GM21360 (cell line): ENCODE data around the gene ABCB1.
A peak's percentile ranks its signal among the peaks of the same experiment; 100 is the strongest.
"Not testable (repeated sequence)": the region's sequence is repeated elsewhere in the genome, so short reads cannot be mapped to it uniquely, and the experiment has no call there.

Experiments
- ATAC-seq: cut with Tn5 transposase; IDR thresholded peaks from one replicate; pipeline ENCODE4 v1.9.1; 2021; ENCODE audit warnings: mild to moderate bottlenecking, moderate library complexity; ENCODE audit not compliant: unreplicated experiment

The ABCB1 gene

DNA sequence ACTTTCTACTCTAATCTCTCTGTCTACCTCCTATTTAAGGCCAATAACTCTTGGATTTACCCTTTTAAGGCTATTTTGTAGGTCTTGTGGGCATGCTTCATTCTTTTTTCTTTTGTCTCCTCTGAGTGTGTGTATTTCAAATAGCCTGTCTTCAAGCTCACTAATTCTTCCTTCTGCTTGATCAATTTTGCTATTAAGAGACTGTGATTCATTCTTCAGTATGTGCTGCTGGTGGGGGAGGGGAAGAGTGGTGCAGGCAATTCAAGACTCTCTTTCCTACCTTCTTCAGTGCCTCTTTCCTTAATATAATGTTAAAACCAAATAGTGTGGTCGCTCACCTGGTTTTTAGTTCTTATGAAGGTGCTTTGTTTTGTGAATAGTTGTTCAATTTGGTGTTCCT lies 20.0 kb downstream of the ABCB1 start:
- no peak for ATAC-seq

DNA sequence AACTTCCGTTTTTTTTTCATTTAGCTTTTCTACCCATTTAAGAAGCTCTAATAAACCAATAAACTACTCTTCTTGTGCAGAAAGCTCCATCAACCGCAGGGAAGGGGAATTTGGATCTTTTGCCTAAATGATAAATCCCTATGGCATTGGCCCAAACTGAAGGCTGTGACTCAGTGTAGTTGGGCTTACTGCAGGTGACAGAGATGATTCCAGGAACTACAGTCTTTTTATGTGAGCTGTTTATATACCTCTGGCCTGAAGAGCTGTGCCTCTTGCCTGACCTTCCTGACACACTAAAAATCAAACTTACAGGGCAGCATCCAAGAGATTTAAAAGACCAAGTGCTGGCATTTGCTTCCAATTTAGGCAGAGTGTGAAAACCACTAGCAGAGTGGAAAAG lies 25.2 kb downstream of the ABCB1 start:
- no peak for ATAC-seq

DNA sequence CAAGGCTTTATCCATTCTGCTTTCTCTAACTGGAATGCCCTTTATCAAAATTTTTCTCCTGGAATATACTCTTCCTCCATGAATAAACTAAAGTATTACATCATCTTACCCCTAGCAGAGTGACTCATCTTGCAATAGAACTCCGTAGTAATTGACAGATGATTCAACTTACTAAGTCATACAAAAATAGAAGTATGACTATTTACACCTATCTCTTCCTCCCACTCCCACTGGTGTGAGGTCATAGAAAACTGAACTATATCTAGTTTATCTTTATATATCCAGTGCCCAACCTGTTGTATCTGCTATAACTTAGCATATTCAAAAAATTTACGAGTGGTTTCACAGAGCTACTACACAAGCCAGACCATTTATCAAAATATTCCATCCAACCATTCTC lies 26.1 kb downstream of the ABCB1 start:
- no peak for ATAC-seq

DNA sequence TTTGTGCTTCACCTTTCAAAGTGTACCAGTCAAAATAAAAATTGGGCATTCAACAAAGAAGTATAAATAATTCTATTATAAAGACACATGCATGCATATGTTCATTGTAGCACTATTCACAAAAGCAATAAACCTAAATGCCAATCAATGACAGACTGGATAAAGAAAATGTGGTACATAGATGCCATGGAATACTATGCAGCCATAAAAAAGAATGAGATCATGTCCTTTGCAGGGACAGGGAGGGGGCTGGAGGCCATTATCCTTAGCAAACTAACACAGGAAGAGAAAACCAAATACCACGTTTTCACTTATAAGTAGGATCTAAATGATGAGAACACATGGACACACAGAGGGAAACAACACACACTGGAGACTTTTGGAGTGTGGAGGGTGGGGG lies 28.2 kb downstream of the ABCB1 start:
- ATAC-seq = not testable (repeated sequence)

DNA sequence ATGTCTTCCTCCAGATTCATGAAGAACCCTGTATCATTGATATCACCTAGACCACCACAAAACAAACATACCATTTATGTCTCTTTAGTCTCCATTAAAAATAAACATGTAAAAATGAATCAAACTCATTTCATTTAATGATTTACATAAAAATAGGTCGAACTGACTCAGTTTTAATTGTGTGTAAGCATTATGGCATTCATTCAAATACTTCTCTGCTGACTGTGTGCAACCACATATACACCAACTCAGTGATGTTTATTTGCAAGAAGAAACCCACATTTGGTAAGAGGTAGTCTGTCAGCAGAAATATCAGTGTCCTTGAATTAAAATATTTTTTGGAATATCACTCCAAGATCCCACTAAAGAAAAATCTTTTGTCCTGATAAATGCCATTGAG lies 30.5 kb downstream of the ABCB1 start:
- ATAC-seq = no peak

DNA sequence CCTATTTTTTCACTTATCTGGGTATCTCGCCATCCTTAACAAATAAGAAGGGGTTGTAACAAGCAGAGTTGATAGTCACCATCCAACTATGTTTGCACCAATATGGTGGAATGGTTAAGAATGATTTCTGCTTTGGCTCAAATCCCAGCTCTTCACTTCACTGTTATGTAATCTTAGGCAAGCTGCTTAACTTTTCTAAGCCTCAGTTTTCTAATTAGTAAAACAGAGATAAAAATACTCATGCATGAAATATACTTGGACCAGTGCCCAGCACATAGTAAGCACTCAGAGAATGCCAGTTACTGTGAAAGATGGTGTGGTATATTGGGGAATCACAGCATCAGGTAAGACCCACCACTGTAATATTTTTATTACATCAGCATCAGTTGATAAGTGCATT lies 33.6 kb downstream of the ABCB1 start:
- ATAC-seq = no peak

DNA sequence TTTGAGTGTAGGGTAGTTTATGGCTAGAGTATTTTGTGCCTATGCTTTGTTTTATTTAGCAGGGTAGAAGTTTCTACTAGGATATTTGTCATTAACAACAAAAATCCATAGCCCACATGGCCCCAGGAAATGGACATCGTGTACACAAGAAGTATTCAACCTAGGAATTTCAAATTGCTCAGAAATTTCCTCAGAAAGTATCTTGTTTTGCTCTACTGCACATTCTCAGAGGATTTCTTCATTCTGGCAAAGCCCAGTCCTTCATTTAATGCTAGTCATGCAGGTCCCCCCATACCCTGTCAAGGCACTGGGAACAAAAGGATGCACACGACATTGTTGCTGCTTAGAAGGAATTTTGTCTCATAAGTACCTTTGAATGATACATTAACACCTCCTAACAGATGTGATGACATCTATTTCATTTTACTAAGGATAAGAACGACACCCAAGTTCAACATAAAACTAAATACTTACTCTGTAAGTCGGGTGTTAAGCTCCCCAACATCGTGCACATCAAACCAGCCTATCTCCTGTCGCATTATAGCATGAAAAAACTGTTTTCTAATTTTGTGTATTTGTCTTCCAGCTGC lies 34.3 kb downstream of the ABCB1 start:
- no peak for ATAC-seq

DNA sequence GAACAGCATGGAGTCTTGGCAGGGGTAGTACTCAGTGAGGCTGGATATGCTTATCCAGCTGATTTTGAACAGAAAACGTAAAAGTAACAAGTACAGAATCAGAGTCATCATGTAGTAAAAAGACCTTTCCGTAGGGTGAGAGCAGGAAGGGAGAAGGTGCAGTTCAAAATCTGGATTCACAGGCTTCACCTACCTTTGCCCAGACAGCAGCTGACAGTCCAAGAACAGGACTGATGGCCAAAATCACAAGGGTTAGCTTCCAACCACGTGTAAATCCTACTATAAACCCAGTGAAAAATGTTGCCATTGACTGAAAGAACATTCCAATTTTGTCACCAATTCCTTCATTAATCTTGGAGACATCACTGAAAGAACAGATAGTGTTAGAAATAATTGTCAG lies 34.8 kb downstream of the ABCB1 start:
- ATAC-seq = no peak

DNA sequence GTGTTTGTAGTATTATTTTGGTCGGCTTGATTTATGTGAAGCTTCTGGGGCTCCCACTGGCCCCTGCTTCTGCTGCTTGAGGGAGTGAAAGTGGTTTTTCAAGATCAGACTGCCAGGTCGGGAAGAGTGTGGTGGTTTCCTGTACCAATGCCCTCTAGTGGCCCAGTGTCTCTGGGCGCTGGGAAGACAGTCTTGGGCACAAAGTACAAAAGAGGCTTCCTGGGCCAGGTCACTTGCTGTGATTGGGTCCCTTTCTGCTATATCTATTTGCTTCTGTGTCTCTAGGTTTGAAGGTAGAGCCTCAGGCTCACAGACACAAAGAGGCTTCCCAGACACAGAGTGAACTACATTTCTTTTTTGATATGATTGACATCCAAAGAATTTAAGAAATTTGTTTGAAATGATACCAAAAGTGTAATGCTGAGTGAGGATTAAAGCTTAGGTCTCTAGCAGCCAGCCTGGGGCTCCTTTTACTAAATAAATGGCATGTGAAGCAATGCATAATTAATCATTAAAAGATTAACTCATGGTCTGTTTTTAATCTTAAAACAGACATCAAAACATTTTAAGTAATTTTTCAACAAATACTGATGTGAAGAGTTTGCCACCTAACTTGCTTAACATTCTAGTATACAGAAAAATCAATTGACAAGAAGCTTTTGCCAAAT lies 36.3 kb downstream of the ABCB1 start:
- peak; percentile 88 for ATAC-seq

DNA sequence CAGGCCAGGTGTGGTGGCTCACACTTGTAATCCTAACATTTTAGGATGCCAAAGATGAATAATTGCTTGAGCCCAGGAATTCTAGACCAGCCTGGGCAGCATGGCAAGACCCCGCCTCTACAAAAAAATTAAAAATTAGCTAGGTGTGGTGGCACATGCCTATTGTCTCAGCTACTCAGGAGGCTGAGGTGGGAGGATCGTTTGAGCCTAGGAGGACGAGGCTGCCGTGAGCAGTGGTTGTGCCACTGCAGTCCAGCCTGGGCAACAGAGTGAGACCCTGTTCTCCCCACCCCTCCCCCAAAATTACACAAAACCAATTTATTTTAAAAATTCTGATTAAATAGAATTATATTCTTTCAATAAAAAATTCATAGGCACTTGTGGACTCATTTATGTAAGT lies 39.0 kb downstream of the ABCB1 start:
- no peak for ATAC-seq

DNA sequence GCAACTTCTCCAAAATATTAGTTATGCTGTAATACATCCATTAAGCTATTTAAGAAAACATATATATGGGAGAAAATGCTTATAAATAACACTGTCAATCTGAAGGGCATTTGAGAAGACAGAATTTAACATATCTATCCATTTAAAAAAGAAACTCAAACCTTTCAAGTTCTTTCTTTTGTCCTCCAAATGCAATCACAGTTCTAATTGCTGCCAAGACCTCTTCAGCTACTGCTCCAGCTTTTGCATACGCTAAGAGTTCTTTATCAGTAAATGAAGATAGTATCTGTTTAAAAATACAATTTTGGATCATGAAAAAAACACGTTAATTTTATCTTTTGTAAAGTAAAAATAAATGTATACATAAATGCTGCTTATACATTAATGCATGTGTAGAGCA lies 39.6 kb downstream of the ABCB1 start:
- no peak for ATAC-seq

DNA sequence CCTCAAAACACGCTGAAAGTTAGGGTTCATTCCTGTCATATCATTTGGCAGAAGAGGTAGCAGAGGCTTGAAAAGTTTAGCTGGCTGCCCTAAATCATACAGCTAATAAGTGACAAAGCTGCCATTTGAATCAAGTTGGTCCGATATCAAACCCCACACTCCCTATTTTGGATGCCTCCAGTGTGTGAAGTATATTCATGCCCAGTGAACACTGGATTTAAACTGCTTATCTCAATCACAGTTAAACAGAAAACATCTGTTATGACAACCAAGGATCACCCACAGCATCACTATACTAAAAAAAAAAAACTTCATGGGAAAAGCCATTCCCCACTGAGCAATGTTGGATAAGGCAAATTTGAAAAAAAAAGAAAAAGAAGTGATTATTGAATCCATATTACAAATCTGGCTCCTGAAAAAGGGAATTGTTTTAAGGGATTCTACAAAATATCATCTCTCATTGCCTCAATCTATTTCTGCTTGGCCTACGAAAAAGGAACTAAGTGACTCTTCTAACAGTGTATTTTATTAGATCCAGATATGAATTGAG lies 48.3 kb downstream of the ABCB1 start:
- no peak for ATAC-seq

DNA sequence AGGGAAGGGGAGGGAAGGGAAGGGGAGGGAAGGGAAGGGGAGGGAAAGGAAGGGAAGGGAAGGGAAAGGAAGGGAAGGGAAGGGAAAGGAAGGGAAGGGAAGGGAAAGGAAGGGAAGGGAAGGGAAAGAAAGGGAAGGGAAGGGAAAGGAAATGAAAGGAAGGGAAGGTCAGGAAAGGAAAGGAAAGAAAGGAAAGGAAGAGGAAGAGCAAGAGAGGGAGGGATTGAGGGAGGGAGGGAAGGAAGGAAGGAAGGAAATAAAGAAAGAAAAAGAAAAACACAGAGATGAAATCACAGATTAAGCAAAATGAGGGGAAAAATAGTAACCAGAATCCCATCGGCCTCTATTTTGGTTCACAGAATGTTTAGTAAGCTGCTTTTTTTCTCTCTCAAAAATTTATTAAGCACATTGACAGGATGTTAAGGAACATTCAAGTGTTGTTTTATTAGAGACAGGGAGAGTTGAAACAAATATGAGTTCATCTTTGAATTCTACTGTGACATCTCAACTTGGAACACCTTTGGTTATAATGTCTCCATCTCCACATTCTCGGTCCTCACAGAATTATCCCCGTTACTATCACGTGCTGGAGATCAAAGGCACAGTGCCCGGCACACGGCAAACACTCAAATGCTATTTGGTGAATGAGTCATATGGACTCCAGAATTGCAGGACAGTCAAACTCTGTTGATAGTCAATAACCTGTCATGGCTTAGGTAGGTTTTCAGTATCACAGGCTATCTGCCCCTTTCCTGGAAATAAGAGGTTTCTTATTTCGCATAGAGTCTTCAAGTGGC lies 52.4 kb downstream of the ABCB1 start:
- ATAC-seq = no peak

DNA sequence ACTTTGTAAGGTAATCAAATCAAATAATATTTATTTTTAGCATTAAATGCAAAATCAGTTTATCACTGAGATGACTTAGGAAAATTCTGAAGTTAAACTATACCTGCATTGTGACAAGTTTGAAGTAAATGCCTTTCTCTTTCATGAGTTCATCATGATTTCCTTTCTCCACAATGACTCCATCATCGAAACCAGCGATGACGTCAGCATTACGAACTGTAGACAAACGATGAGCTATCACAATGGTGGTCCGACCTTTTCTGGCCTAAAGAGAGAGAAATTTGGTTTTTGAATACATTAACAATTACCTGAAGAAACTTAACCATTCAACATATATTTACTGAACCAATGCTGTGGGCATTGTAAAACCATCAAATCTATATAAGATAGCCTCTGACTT lies 54.9 kb downstream of the ABCB1 start:
- ATAC-seq = no peak

DNA sequence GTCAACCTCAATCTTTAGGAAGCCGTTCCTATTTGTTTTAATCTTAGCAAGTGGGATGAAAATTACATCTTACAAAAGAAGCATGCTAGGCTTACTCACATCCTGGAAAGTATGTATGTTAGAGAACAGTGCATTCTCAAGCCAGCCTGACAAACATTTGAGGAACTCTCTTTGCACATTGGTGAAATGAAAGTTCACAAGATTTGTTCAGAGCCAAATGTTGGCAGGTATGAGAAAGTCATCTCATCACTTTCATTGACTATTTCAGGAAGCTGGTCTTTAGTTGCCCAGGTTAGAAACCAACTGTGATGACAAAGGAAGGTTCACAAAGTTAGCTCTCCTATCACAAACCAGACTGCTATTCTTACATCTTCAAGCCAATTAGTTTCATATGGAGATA lies 57.1 kb downstream of the ABCB1 start:
- ATAC-seq = peak; percentile 88

DNA sequence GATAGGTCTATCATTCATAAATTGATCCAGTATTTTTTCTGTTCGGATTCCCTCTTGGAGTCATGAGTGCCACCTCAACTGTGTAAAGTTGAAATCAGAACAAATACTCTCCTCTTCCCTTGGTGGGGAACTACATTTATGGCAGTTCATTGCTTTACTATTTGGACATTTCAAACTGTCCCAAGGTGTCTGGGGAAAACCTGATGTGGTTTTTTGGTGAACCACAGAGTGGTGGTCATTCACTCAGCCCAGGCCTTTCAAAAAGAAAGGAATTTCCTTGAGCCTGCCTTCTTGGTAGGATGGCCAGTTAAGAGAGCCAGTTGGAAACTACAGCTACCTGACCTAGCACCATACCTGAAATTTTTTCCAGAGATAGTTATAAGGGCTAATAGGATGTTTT lies 59.0 kb downstream of the ABCB1 start:
- no peak for ATAC-seq

DNA sequence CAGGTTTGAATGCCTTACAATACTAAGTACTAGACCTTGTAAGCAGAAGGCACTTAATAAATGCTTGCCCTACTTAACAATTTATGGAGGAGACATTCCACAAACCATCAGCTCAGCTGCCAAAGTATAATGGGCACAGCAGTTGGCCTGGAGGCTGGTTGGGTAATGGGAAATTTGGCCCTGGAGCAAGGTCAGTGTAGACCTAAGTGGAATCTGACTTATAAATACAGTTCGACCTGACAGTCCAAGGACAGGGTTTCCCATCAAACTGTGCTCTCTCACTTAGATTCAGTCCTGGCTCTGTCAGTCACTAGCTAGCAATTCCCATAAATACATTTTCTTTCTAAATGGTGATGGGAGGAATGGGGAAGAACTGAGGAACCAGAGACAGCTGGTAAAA lies 62.6 kb downstream of the ABCB1 start:
- ATAC-seq = no peak

DNA sequence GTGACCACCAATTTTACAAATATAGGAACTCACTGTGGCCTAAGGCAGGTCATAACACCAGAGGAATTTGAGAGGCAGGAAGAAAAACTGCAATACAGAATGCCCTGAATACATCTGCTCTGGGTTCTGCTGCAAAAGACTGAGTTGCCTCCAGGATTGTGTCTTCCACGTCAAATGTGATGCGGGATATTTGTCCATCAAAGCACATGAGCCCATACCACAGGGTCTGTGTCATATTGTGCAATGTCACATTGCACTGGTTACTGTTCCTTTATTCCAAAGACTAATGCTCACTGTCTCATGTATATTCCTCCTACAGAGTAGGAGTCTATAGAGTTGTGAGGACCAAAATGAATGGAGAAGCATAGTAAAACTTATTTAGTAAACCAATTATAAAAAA lies 66.6 kb downstream of the ABCB1 start:
- no peak for ATAC-seq

DNA sequence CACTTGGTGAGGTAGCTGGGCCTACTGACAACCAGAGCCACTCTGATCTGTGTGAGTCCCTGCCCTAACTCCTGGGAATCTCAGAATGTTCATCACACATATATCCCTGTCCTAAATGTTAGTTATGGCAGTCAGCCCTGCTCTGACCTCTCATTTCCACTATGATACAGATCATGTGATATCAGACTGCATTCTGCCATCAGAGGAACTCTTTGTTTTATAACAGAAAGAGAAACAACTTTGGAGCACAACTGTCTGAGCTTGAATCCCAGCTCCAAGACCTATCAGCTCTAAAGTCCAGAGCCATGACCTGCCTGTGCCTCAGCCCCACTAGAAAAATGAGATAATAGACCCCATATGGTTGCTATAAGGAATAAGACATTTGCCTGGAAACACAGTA lies 70.6 kb downstream of the ABCB1 start:
- no peak for ATAC-seq

DNA sequence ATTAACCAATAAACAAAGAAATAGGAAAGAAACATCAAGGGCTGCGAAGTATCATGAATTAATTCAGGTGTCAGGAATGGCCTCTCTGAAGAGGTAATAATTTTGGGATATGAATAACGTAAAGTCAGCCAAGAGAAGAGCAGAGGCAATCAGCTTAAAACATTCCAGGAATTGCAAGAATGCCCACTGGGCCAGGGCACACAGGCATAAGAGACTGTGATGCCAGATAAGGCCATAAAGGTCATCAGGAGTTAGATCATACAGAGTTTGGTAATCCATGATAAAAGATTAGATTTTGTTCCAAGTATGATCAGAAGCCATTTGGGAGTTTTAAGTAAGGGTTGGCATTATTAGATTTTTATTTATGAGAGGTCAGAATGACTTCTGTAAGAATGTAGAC lies 72.0 kb downstream of the ABCB1 start:
- no peak for ATAC-seq

DNA sequence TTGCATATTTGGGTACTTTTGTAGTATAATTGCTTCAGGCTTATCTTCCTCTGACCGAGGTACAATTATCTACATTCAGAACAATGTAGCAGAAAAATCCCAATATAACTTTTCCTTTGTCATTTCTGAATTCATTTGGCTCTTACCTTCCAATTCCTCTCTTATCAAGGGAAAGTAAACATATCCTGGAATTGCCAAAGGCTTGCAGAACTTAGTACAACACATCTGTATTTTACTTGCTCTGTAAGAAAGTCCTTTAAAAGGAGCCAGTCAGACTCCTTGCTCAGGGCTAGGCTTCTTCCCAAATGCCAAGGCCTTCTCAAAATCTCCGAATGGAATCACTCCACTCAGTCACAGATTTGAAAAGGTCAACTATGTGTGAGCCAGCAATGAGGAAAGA lies 81.9 kb downstream of the ABCB1 start:
- ATAC-seq = no peak

DNA sequence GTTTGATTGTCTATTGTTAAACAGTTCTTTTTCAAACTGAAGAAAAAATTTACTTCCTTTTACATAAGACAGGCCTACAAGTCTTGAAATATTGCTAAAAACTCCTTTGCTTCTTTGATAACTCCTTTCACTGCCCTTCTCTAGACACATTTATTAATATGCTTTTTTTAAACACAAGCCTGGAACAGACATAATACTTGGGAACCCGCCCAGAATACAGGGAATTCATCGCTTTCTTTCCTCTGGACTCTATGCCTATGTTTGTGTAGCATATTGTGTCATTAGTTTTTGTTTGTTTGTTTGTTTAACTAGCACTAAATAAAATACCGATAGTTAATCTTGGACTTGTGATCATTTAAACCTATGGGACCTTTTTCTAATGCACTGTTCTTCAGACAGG lies 82.8 kb downstream of the ABCB1 start:
- no peak for ATAC-seq
